Coronary artery (tissue), 2 donors: ENCODE measurements around the gene TSEN15.
"Not testable (repeated sequence)": the region's sequence is repeated elsewhere in the genome, so short reads cannot be mapped to it uniquely, and the experiment has no call there.

Source experiments
- DNase-seq: peaks from one replicate; pipeline ENCODE4 v3.0.0-alpha.2; 2017; ENCODE audit warnings: low spot score
- H3K27ac ChIP-seq, 2 donors: fragments of 200-600 bp; sonication (generic); one replicate each; pipeline ENCODE4 v1.5.1; 2016 to 2019
- H3K4me3 ChIP-seq: fragments of 200-600 bp; sonication (generic); 2 replicates; pipeline ENCODE4 v1.5.1; 2016; ENCODE audit warnings: mild to moderate bottlenecking, moderate library complexity
- TF ChIP-seq, protein P1 (sequence below): fragments of 200-600 bp; sonication (generic); IDR thresholded peaks from one replicate; pipeline ENCODE4 v1.5.1; 2019; ENCODE audit warnings: antibody characterized with exemption

Gene TSEN15

DNA sequence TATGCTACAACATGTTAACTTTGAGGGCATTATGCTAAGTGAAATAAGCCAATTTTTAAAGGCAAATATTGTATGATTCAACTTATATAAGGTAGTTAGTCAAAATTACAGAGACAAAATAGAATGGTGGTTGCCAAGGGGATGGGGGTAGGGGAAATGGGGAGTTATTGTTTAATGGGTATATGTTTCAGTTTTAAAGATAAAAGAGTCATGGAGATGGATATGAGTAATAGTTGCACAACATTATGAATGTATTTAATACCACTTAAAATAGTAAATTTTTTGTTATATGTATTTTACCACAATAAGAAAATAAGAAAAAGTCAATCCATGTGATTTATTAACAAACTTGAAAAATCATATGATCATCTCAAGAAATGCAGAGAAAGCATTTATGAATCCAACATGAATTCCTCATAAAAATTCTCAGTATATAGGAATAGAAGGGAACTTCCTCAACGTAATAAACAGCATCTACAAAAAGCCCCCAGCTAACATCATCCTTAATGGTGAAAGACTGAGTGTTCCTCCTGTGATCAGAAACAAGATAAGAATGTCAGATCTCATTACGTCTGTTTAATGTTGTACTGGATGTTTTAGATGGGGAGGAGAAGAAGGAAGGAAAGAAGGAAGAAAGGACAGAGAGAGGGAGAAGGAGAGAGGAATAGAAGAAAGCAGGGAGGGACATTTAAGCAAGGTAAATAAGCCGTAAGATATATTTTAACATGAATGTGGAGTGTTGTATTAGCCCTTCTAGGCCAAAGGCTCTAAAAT, 6.7 kb upstream of the TSEN15 start:
- no peak overlapping the region for H3K4me3 ChIP-seq
- no peak for DNase-seq
- H3K27ac ChIP-seq, result no peak overlapping the region
- TF ChIP-seq, protein P1, sequence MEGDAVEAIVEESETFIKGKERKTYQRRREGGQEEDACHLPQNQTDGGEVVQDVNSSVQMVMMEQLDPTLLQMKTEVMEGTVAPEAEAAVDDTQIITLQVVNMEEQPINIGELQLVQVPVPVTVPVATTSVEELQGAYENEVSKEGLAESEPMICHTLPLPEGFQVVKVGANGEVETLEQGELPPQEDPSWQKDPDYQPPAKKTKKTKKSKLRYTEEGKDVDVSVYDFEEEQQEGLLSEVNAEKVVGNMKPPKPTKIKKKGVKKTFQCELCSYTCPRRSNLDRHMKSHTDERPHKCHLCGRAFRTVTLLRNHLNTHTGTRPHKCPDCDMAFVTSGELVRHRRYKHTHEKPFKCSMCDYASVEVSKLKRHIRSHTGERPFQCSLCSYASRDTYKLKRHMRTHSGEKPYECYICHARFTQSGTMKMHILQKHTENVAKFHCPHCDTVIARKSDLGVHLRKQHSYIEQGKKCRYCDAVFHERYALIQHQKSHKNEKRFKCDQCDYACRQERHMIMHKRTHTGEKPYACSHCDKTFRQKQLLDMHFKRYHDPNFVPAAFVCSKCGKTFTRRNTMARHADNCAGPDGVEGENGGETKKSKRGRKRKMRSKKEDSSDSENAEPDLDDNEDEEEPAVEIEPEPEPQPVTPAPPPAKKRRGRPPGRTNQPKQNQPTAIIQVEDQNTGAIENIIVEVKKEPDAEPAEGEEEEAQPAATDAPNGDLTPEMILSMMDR, result no peak

DNA sequence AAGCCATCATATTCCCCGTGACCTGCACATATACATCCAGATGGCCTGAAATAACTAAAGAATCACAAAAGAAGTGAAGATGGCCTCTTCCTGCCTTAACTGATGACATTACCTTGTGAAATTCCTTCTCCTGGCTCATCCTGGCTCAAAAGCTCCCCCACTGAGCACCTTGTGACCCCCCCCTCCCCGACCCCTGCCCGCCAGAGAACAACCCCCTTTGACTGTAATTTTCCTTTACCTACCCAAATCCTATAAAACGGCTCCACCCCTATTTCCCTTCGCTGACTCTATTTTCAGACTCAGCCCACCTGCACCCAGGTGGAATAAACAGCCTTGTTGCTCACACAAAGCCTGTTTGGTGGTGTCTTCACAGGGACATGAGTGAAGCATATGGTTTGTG, 4.0 kb upstream of the TSEN15 start:
- not testable (repeated sequence) for DNase-seq, H3K27ac ChIP-seq, H3K4me3 ChIP-seq

GRCh38 chr1:184048561-184049240, 2.8 kb upstream of the TSEN15 start:
- Histone ChIP-seq H3K27ac (no peak overlapping the region), H3K4me3 (no peak overlapping the region)
- TF ChIP-seq, protein P1, result no peak
- DNase-seq, result no peak

DNA sequence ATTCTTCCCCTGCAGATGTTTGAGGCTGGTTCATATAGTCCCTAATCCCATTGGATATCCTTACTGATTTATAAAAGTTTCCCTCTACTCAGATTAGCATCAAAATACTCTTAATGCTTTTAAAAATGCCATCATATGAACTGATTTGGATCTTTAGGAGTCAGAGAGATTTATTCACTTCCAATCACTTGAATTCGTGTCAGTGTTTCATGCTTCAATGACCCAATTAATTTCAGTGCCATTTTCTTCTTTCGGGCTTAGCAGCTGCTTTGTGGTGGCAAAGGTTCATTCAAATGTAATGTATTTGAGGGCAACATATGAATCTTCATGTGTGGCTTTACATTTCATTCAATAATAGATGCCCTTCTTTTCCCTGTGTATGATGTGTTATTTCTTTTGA, 2.2 kb upstream of the TSEN15 start:
- no peak overlapping the region for H3K4me3 ChIP-seq
- no peak overlapping the region for H3K27ac ChIP-seq
- TF ChIP-seq, protein P1, result no peak
- DNase-seq, result no peak

DNA sequence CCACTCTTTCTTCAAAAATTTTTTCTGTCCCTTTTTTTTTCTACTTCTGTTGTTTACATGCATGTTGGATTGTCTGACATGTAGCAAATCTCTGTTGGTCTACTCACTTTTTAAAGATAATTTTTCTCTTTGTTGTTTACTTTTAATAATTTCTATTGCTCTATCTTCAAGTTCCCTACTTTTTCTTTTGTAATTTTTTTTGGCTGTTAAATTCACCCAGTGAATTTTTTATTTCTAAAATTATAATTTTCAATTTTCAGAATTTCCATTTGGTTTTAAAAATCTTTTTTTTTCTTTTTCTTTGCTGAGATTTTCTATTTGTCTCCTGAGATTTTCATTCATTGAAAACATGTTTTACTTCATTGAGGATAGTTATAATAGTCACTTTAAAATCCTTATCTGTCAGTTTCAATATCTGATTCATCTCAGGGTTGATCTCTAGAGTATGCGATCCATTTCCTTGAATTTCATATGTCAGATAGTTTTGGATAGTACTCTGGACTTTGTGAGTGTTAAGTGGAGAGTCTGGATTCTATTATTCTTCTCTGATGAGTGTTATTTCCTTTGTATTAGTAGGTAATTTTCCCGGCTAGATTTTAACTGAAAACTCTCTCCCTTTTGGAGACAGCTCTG, 1.6 kb upstream of the TSEN15 start:
- no peak for DNase-seq
- H3K27ac ChIP-seq, result no peak overlapping the region
- TF ChIP-seq, protein P1, result no peak
- H3K4me3 ChIP-seq, result no peak overlapping the region

DNA sequence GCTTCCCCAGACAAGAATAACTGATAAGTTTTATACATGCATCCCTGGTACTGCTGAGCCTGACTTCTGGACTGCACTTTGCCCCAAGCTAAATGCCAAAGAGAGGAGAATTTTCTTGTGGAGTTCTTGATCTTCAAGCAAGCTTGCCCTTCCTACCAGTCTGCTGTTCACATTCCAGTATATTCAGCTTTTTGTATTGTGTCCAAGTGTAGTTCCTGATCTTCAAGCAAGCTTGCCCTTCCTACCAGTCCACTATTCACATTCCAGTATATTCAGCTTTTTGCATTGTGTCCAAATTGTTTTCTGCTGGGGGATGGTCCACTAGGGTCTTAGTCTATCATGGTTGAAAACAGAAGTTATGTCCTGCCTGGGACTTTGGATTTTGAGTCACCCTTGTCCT, 894 bp upstream of the TSEN15 start:
- Histone ChIP-seq H3K4me3 (peak overlapping the region; percentile 92), H3K27ac (peak overlapping the region; percentile 49 to 89)
- TF ChIP-seq, protein P1, result no peak
- DNase-seq, result no peak

DNA sequence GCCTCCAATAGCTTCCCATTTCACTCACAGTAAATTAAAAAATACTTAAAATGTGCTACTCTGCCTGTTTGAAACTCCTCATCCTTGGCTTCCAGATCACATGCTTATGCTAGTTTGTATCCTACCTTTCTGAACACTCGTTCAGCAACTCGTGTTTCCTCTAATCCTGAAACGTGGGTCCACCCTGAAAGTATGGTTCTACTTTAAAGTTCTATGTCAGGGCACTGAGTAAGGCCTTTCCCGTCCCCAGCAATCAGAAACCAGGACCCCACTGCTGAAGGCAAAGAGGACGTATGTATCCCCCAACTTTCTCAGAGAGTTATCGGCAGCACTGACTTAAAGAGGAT, 419 bp upstream of the TSEN15 start:
- Histone ChIP-seq H3K27ac (peak overlapping the region; percentile 49 to 89), H3K4me3 (peak overlapping the region; percentile 92)
- TF ChIP-seq, protein P1, result no peak
- DNase-seq, result no peak
